Nephron progenitor cell (in vitro differentiated cells): ENCODE data around the gene IGLON5.

ENCODE experiments used
- DNase-seq: peaks from one replicate; pipeline ENCODE4 v3.0.0; 2021
- H3K27ac Mint-ChIP-seq: 2 replicates; pipeline ENCODE4 v1.8.0; 2021; ENCODE audit warnings: mild to moderate bottlenecking, moderate library complexity, mixed read lengths
- H3K27me3 Mint-ChIP-seq: 2 replicates; pipeline ENCODE4 v1.8.0; 2021; ENCODE audit warnings: mild to moderate bottlenecking, low read depth, mixed read lengths; ENCODE audit not compliant: poor library complexity
- H3K36me3 Mint-ChIP-seq: 2 replicates; pipeline ENCODE4 v1.8.0; 2021; ENCODE audit warnings: low read depth, mixed read lengths
- H3K4me1 Mint-ChIP-seq: 2 replicates; pipeline ENCODE4 v1.8.0; 2021; ENCODE audit warnings: mixed read lengths
- H3K4me3 Mint-ChIP-seq: 2 replicates; pipeline ENCODE4 v1.8.0; 2021; ENCODE audit warnings: mild to moderate bottlenecking, moderate library complexity, mixed read lengths
- H3K9me3 Mint-ChIP-seq: 2 replicates; pipeline ENCODE4 v1.8.0; 2021; ENCODE audit warnings: mild to moderate bottlenecking, moderate library complexity, mixed read lengths
- CTCF ChIP-seq: fragments of 200-600 bp; sonication (generic); IDR thresholded peaks from 2 replicates; pipeline ENCODE4 v1.5.0; 2021; ENCODE audit warnings: antibody characterized with exemption

The IGLON5 gene

DNA sequence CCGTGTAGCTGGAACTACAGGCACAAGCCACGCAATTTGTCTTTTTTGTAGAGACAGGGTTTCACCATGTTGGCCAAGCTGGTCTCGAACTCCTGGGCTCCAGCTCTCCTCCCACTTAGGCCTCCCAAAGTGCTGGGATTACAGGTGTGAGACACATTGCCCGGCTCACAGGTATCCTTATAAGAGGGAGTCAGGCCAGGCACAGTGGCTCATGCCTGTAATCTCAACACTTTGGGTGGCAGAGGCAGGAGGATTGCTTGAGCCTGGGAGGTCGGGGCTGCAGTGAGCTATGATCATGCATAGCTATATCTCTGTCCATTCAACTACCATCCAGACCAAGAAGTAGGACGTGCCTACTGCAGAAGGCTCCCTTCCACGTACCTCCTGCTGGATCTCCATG lies 10.2 kb upstream of the IGLON5 start:
- H3K4me3 Mint-ChIP-seq, result no peak overlapping the region
- no peak overlapping the region for H3K27ac Mint-ChIP-seq
- peaks cover 27% of the 10 kb centered on the region for H3K27me3 Mint-ChIP-seq
- no peak for TF ChIP-seq CTCF
- no peaks in the 10 kb centered on the region for H3K4me1 Mint-ChIP-seq
- H3K9me3 Mint-ChIP-seq, result peaks cover 11% of the 10 kb centered on the region
- H3K36me3 Mint-ChIP-seq, result no peaks in the 10 kb centered on the region
- DNase-seq, result no peak

DNA sequence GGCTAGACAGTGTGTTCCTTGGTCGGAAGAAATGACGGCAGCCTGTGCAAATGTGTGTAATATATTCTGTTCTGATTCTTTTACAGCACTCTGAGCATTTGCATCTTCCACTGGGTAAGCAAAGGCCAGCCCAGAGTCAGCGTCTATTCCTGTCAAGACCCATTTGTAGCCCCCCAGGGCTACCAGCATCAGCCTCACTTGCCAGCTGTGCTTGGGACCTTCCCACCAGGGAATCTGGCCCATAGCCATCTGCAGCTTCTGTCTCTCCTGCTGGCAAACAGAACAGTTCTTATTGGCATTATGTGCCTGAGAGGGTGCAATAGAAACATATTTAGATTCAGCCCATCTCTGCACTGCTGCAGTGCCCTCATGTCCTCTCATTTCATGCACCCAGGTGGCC lies 6.0 kb upstream of the IGLON5 start:
- DNase-seq, result no peak
- H3K4me1 Mint-ChIP-seq, result peaks cover 6% of the 10 kb centered on the region
- H3K27ac Mint-ChIP-seq, result no peak overlapping the region
- no peak for TF ChIP-seq CTCF
- peaks cover 31% of the 10 kb centered on the region for H3K9me3 Mint-ChIP-seq
- H3K27me3 Mint-ChIP-seq, result peaks cover 45% of the 10 kb centered on the region
- H3K4me3 Mint-ChIP-seq, result no peak overlapping the region
- H3K36me3 Mint-ChIP-seq, result no peaks in the 10 kb centered on the region

- Mint-ChIP-seq H3K9me3 (peaks cover 13% of the 10 kb centered on the region), H3K4me3 (no peak overlapping the region), H3K27me3 (peaks cover 45% of the 10 kb centered on the region), H3K4me1 (peaks cover 30% of the 10 kb centered on the region), H3K36me3 (peaks cover 11% of the 10 kb centered on the region), H3K27ac (no peak overlapping the region)
- DNase-seq, result no peak
- TF ChIP-seq CTCF, result no peak
Observed at GRCh38 chr19:51316688-51317087, 5.2 kb downstream of the IGLON5 start.

GRCh38 chr19:51317376-51317775 lies 5.9 kb downstream of the IGLON5 start:
- TF ChIP-seq CTCF, result no peak
- Mint-ChIP-seq H3K27ac (no peak overlapping the region), H3K36me3 (peaks cover 11% of the 10 kb centered on the region), H3K4me3 (no peak overlapping the region), H3K27me3 (peaks cover 43% of the 10 kb centered on the region), H3K9me3 (peaks cover 13% of the 10 kb centered on the region), H3K4me1 (peaks cover 26% of the 10 kb centered on the region)
- DNase-seq, result no peak

- Mint-ChIP-seq H3K27ac (no peak overlapping the region), H3K27me3 (peaks cover 37% of the 10 kb centered on the region), H3K4me1 (peaks cover 24% of the 10 kb centered on the region), H3K36me3 (peaks cover 11% of the 10 kb centered on the region), H3K9me3 (peaks cover 13% of the 10 kb centered on the region), H3K4me3 (no peak overlapping the region)
- no peak for TF ChIP-seq CTCF
- DNase-seq, result no peak
Observed at GRCh38 chr19:51317968-51318367, 6.5 kb downstream of the IGLON5 start.
